ENCODE measurements around the gene GLRX5. TPM values are rescaled to one million over a fixed set of nuclear protein-coding genes. Genes with fewer than 3 reads are reported as not detected.

GLRX5 gene
- polyA plus RNA-seq, 1 experiment = 58.6 TPM

DNA sequence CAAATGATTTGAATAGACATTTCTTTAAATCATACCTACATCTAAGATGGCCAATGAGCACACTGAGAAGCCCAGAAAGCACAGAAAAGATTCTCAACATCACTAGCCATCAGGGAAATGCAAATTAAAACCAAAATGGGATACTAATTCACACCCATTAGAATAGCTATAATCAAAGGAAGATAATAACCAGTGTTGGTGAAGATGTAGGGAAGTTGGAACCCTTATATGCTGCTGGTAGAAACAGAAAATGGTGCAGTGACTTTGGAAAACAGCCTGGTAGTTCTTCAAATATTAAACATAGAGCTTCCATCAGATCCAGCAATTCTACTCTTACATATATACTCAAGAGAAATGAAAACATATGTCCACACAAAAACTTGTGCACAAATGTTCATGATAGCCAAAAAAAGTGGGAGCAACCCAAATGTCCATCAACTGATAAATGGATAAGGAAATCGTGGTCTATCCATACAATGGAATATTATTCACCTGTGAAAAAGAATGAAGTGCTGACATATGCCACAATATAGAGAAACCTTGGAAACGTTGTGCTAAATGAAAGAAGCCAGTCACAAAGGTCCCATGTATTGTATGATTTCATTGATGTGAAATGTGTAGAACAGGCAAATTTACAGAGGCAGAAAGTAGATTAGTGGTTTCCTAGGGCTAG, 42.8 kb upstream of the GLRX5 start:
- ChIA-PET POLR2A (interaction anchor here (0.6 kb wide), 1 partner anchor 35 kb away, joined by 3 read pairs; no protein-coding TSS in a partner anchor), CTCF (interaction anchor here (7.5 kb wide), 1 partner anchor 35 kb away, joined by 43 read pairs; no protein-coding TSS in a partner anchor)
- DNase-seq (ENCODE audit: low read depth, low spot score) = no peak
- TF ChIP-seq, protein P1, sequence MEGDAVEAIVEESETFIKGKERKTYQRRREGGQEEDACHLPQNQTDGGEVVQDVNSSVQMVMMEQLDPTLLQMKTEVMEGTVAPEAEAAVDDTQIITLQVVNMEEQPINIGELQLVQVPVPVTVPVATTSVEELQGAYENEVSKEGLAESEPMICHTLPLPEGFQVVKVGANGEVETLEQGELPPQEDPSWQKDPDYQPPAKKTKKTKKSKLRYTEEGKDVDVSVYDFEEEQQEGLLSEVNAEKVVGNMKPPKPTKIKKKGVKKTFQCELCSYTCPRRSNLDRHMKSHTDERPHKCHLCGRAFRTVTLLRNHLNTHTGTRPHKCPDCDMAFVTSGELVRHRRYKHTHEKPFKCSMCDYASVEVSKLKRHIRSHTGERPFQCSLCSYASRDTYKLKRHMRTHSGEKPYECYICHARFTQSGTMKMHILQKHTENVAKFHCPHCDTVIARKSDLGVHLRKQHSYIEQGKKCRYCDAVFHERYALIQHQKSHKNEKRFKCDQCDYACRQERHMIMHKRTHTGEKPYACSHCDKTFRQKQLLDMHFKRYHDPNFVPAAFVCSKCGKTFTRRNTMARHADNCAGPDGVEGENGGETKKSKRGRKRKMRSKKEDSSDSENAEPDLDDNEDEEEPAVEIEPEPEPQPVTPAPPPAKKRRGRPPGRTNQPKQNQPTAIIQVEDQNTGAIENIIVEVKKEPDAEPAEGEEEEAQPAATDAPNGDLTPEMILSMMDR (IDR thresholded peaks at IDR 0.05; ENCODE audit: low read depth, low read length) = no peak
- no peak overlapping the region for H3K27ac ChIP-seq (ENCODE audit: low read depth, low read length)
- no peaks in the 10 kb centered on the region for H3K27me3 ChIP-seq (ENCODE audit: control insufficient read depth, insufficient read depth, low read length)
- H3K4me3 ChIP-seq (ENCODE audit: low read depth, low read length) = no peak overlapping the region
- H3K9me3 ChIP-seq (ENCODE audit: control insufficient read depth, insufficient read depth, low read length) = peaks cover 3% of the 10 kb centered on the region; the same call in 1 of the 2 replicates

- no peak overlapping the region for H3K4me3 ChIP-seq (ENCODE audit: low read depth, low read length)
- ChIA-PET POLR2A (no interaction called here), CTCF (interaction anchor here (0.6 to 7.5 kb wide), 2 partner anchors 34 to 51 kb away, joined by 3 to 43 read pairs; no protein-coding TSS in a partner anchor)
- peaks cover 3% of the 10 kb centered on the region; the same call in 1 of the 2 replicates for H3K9me3 ChIP-seq (ENCODE audit: control insufficient read depth, insufficient read depth, low read length)
- no peak overlapping the region for H3K27ac ChIP-seq (ENCODE audit: low read depth, low read length)
- TF ChIP-seq, protein P1 (IDR thresholded peaks at IDR 0.05; ENCODE audit: low read depth, low read length) = no peak
- H3K27me3 ChIP-seq (ENCODE audit: control insufficient read depth, insufficient read depth, low read length) = no peaks in the 10 kb centered on the region
- no peak for DNase-seq (ENCODE audit: low read depth, low spot score)
Measured at GRCh38 chr14:95493503-95493902, 41.3 kb upstream of the GLRX5 start.

- Histone ChIP-seq H3K4me3 (ENCODE audit: low read depth, low read length) (no peak overlapping the region), H3K27ac (ENCODE audit: low read depth, low read length) (no peak overlapping the region), H3K9me3 (ENCODE audit: control insufficient read depth, insufficient read depth, low read length) (peaks cover 3% of the 10 kb centered on the region; the same call in 1 of the 2 replicates), H3K27me3 (ENCODE audit: control insufficient read depth, insufficient read depth, low read length) (no peaks in the 10 kb centered on the region)
- no peak for DNase-seq (ENCODE audit: low read depth, low spot score)
- TF ChIP-seq, protein P1 (IDR thresholded peaks at IDR 0.05; ENCODE audit: low read depth, low read length) = no peak
- ChIA-PET CTCF (interaction anchor here (0.6 to 7.5 kb wide), 2 partner anchors 33 to 51 kb away, joined by 3 to 43 read pairs; no protein-coding TSS in a partner anchor), POLR2A (no interaction called here)
Measured at GRCh38 chr14:95493976-95494375, 40.9 kb upstream of the GLRX5 start.

- CTCF ChIA-PET = interaction anchor here (7.5 kb wide), 1 partner anchor 33 kb away, joined by 43 read pairs; no protein-coding TSS in a partner anchor
- Histone ChIP-seq H3K9me3 (ENCODE audit: control insufficient read depth, insufficient read depth, low read length) (peaks cover 3% of the 10 kb centered on the region; the same call in 1 of the 2 replicates), H3K4me3 (ENCODE audit: low read depth, low read length) (no peak overlapping the region), H3K27me3 (ENCODE audit: control insufficient read depth, insufficient read depth, low read length) (no peaks in the 10 kb centered on the region), H3K27ac (ENCODE audit: low read depth, low read length) (no peak overlapping the region)
- no peak for DNase-seq (ENCODE audit: low read depth, low spot score)
- TF ChIP-seq, protein P1 (IDR thresholded peaks at IDR 0.05; ENCODE audit: low read depth, low read length) = no peak
- POLR2A ChIA-PET = no interaction called here
Measured at GRCh38 chr14:95494456-95494855, 40.4 kb upstream of the GLRX5 start.

DNA sequence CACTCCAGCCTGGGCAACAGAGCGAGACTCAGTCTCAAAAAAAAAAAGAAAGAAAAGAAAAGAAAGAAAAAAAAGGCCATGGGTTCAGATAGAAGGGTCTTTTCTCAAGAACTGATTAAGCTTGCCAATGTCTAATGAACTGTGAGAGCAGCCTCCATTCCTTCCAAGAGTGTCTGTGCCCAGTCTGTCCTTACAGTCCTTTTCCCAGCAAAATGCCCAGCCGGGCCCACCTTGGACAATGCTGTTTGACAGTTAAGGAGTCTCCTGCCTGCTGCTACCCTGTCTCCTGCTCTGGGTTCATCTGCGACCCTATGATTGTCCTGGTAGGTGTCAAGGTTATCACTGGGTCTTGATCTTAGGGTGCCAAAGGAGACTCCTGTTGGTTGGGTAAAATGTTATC, 39.8 kb upstream of the GLRX5 start:
- no peak for DNase-seq (ENCODE audit: low read depth, low spot score)
- ChIA-PET CTCF (interaction anchor here (2.7 kb wide), 1 partner anchor 32 kb away, joined by 17 read pairs; no protein-coding TSS in a partner anchor), POLR2A (no interaction called here)
- Histone ChIP-seq H3K27ac (ENCODE audit: low read depth, low read length) (no peak overlapping the region), H3K9me3 (ENCODE audit: control insufficient read depth, insufficient read depth, low read length) (peaks cover 3% of the 10 kb centered on the region; the same call in 1 of the 2 replicates), H3K4me3 (ENCODE audit: low read depth, low read length) (no peak overlapping the region), H3K27me3 (ENCODE audit: control insufficient read depth, insufficient read depth, low read length) (no peaks in the 10 kb centered on the region)
- TF ChIP-seq, protein P1 (IDR thresholded peaks at IDR 0.05; ENCODE audit: low read depth, low read length) = no peak

Data from AG04450 (cell line).